HG03175 (cell line): ENCODE data around the gene NOL3.

Source experiments
- ATAC-seq: cut with Tn5 transposase; IDR thresholded peaks from one replicate; pipeline ENCODE4 v1.9.1; 2021; ENCODE audit warnings: mild to moderate bottlenecking, moderate library complexity; ENCODE audit not compliant: unreplicated experiment

The NOL3 gene

GRCh38 chr16:67202426-67202825, 32.1 kb downstream of the NOL3 start:
- ATAC-seq = no peak

GRCh38 chr16:67202956-67203493, 32.7 kb downstream of the NOL3 start:
- ATAC-seq = no peak

- no peak for ATAC-seq
Measured at GRCh38 chr16:67204076-67204475, 33.7 kb downstream of the NOL3 start.

GRCh38 chr16:67206129-67206837, 35.9 kb downstream of the NOL3 start:
- ATAC-seq = no peak

GRCh38 chr16:67206838-67207248, 36.5 kb downstream of the NOL3 start:
- no peak for ATAC-seq

- no peak for ATAC-seq
Measured at GRCh38 chr16:67207249-67208091, 37.1 kb downstream of the NOL3 start.

GRCh38 chr16:67208154-67208896, 38.0 kb downstream of the NOL3 start:
- no peak for ATAC-seq

GRCh38 chr16:67209565-67209964, 39.2 kb downstream of the NOL3 start:
- ATAC-seq = no peak

- ATAC-seq = no peak
Measured at GRCh38 chr16:67210069-67210937, 40.0 kb downstream of the NOL3 start.

- no peak for ATAC-seq
Measured at GRCh38 chr16:67211674-67212073, 41.3 kb downstream of the NOL3 start.

- ATAC-seq = no peak
Measured at GRCh38 chr16:67212766-67213165, 42.4 kb downstream of the NOL3 start.

- no peak for ATAC-seq
Measured at GRCh38 chr16:67213197-67214019, 43.1 kb downstream of the NOL3 start.

GRCh38 chr16:67215706-67216105, 45.4 kb downstream of the NOL3 start:
- ATAC-seq = no peak

GRCh38 chr16:67216612-67217490, 46.5 kb downstream of the NOL3 start:
- ATAC-seq = no peak

- no peak for ATAC-seq
Measured at GRCh38 chr16:67223992-67224391, 53.7 kb downstream of the NOL3 start.
